GM19351 (cell line): ENCODE data around the gene OVOL1.
A peak's percentile ranks its signal among the peaks of the same experiment; 100 is the strongest.

Experiments
- ATAC-seq: cut with Tn5 transposase; IDR thresholded peaks from one replicate; pipeline ENCODE4 v1.9.1; 2021; ENCODE audit warnings: mild to moderate bottlenecking, moderate library complexity; ENCODE audit not compliant: unreplicated experiment

Gene OVOL1

DNA sequence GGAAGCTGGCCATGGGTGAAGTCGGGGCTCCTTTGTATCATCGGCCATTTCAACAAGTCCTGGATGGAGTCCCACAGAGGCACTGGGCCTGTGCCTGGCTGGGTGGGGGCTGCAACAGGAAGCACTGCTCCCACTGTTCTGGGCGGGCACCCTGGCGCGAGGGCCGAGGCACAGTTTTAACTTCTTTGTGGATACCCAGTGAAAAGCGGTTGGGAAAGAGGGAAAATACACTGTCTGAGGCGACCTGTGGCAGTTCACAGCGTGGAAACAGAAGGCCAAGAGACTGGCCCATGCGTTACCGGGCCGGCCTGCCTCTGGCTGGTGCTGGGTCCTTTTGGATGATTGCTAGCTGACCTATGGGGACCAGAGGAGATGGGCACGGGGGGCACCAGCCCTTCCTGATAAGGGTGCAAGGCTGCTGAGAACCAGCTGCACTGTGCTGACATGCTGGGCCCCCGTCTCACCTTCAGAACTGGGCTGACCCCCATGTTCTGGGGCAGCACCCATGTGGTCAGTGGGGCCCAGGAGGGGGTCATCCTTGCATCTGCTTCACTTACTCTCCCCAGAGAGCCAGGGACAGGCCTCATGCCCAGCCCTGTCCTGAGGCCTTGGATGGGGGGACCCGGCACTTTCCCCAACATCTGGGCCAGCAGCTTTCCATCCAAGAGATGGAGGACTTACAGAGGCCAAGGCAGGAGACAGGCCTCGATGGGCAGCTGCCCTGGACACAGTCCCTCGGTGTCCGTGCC is 4.2 kb downstream of the OVOL1 start:
- ATAC-seq, result no peak

DNA sequence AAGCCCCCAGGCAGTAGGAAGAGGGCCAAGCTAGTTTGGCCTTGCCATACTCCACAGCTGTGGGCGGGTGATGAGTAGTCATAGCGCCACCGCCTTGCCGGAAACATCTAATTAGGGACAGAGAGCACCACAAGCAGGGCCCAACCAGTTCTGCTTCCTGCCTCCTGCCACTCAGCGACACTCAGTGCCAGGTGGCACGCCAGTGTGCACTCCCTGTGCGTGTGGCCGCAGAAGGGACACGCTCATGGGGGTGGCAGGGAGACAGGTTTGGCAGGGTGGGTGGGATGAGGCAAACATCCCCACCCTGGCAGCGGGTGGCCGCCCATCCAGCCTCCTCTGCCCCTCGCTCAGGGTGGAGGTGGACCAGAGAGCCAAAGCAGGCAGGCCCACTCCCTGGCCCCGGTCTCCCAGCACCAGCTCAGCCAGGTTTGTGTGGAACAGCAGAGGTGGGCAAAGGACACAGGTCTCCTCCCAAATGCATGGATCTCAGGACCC is 4.9 kb downstream of the OVOL1 start:
- peak; percentile 79 for ATAC-seq

DNA sequence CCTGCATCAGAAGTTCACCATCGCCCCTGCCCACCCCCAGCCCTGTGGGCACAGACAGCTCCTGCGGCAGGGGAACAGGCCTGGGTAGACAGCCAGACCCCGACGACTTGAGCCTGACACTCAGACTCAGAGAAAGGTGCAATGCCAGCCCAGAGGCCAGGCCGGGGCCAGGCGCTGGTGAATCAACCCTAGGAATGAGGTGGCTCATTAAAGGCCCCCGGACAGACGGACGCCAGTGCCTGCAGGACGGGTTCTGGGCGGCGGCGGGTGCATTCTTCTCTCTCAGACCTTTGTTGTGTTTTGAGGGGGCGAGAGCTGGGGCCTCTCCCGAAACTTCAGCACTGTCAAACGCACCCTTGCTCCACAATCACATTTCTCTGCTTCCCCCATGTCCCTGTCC is 5.6 kb downstream of the OVOL1 start:
- no peak for ATAC-seq

DNA sequence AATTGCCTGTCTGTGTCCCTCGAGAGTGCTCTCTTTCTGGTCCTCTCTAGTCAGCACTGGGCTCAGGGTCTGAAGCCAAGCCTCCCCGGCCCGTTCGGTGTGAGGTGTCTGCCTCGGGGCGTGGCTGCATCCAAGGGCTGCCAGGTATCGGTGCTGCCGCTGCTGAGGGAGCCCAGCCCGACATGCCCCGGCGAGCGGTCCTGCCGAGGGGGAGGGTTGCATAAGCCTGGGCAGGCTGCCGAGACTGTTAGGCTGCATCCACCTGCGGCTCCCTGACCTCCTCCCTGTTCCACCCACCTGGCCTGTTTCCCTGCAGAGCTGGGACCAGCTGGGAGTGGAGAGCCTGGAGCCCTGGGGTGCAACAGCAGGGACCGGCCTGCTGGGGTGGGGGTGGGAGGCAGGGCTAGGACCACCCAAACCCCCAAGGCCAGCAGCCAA is 6.3 kb downstream of the OVOL1 start:
- no peak for ATAC-seq

DNA sequence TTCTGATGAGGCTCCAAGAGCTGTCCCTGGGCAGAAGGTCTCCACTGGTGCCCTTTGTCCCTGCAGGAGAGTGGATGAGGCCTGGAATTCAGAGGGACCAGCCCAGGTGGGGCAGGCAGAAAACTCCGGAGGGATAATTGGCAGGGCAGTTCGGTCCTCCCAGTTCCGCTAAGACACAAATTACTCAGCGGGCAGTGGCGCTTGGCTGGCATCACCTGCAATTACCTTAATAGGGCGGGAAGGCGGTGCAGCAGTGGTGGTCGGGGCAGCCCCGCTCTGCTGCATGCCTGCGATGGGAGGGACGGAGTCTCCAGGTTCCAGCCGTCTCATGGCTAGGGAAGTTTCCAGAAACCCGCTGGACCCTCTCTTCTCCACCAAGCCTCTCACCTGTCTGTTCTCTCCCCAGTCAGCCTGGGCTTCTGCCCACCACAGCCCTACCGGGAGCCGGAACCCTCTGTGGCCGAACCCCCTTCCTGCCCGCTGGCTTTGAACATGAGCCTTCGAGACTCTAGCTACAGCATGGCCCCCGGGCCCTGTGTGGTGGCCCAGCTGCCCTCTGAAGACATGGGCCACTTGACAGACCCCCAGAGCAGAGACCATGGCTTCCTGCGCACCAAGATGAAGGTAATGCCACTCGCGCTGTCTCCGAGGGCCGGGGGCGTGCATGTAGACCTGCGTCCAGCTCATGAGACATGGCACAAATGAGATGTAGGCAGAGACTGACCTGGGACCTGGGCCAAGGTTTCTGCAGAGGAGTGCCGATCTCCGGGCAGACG is 7.0 kb downstream of the OVOL1 start:
- ATAC-seq, result no peak

DNA sequence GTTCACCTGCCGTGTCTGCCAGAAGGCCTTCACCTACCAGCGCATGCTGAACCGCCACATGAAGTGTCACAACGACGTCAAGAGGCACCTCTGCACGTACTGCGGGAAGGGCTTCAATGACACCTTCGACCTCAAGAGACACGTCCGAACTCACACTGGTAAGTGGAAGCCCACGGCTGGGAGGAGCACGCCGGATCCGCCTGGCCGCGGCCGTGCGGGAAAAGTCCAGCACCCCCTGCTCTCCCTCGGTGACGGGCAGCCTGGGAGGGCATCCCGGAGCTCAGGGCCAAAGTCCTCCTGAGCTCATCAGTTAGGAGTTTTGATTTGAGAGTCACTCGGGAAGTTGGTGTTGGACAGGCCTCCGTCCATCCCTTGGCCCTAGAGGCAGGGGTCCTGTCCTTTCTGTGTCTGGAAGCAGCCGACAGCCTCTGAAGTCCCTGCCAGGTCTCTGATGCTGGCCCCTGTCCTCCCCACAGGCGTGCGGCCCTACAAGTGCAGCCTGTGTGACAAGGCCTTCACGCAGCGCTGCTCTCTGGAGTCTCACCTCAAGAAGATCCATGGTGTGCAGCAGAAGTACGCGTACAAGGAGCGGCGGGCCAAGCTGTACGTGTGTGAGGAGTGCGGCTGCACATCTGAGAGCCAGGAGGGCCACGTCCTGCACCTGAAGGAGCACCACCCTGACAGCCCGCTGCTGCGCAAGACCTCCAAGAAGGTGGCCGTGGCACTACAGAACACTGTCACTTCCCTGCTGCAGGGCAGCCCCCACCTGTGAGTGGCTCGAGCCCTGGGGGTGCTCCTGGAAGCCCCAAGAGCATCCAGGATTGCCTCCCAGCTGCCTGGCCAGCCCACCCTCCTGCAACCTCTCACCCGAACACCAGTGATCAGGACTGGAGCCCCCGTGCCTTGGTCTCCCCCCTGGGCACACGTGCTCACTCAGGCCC is 8.0 kb downstream of the OVOL1 start:
- no peak for ATAC-seq

DNA sequence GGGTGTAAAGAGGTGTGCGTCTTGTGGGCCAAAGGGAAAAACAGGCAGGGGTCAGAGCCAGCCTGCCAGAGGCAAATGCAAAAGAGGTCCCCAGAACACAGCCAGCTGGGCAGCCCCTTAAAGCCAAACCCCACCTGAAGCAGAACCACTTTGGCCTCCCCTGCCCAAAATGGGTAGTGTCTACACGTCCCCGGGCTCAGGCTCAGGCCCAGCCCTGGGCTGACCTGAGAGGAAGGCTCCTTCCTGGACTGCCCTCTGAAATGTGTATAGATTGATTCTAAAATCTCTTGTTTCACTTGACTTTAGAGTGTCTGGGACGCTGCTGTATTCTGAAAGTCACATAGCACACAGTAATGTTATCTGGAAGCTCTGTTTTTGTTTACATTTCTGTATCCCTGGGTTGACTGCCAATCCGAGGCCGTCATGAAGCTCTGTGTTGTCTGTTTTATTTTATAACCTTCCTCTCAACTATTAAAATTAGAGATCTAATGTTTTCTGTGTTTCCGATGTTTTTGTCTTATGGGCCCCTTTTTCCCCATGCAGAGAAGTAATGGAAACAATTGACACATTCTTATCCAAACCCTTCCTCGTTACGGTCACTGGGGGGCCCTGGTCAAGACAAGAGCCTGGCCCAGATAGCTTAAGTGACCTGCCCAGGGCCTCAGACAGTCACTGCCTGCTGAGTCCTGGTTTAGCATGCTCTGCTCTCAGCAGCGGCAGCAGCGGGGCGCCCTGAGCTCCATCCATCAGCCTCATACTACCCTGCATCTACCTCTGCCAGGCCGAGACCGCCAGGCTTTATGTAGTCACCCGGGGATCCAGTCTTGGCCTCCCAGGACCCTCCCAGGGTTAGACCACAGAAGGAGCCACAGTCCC is 10.1 kb downstream of the OVOL1 start:
- no peak for ATAC-seq

DNA sequence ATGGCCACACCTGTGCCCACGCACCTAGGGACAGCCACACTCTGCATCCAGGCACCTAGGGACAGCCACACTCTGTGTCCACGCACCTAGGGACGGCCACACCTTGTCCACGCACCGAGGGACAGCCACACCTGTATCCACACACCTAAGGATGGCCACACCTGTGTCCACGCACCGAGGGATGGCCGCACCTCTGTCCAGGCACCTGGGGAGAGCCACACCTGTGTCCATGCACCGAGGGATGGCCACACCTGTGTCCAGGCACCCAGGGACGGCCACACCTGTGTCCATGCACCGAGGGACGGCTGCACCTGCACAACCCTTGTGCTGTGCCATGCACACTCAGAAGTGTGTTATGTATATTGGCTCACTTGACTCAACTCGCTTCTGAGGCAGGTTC is 10.8 kb downstream of the OVOL1 start:
- no peak for ATAC-seq

DNA sequence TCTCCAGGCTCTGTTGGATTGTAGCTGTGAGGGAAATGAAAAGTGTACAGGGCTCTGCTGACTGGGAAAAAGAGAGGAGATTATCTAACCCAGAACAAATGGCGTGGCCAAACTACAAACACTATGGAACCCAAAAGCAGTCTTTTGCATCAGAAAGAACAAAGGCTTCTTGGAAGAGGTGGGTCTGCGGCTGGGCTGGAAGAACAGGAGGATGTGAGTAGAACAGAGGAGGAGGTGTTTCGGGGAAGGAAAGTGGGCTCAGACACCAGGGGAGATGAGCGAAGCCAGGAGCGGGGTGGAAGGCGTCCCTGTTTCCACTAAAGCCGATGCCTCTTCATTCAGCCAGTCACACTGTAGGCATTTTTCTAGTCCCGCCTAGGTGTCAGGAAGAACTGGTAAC is 12.0 kb downstream of the OVOL1 start:
- no peak for ATAC-seq

DNA sequence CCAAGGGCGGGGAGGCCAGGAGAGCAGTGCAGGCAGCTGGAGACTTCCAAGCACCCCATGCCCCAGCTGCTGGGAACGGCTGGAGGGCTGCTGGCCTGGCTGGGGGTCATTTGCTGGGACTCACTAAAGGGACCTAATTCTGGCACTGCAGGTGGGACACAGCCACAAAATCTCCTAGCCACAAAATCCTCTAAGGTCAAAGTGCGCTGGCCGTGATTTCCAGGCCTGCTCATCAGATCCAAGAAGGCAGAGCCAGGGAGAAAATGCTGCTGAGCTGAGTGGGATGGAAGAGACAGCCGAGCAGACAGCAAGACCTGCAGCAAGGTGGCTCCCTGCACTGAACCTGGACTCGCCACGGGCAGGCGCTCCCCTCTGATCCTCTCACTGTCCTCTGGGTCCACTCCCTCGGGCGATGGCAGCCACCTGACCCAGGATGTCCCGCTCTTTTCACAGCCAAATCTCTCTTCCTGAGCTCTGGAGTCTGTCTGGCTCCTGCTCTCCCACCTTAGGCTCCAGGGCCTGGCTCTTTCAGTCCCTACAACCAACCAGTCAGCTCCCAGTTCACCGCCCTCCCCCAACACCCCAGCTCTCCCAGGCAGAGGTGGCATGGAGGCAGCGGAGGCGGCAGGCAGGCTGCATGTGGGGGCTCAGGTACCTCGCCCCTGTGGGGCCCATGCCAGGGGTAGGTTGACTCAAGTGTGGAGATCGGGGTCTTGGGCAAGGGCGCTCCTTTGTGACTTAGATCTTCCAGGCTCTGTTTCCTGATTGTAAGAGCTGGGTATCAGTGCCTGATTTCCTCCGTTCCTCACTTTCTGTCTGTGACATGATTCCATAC is 14.5 kb downstream of the OVOL1 start:
- ATAC-seq, result no peak

DNA sequence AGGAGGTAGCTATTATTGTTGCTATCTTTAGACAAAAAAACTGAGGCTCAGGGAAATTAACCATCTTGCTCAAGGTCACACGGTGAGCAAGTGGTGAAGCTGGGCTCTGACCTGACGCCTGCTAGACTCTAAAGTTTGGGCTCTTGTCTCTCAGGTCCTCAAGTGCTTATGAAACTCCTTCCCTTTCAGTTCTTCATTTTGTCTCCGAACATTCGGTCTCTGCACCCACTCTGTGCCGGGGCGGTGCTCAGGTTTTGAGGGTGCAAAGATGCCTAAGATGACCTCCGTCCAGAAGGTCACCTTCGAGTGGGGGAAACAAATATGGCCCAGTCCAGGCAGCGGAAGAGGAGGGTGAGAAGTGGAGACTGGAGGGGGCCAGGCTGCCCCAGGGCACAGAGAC is 16.0 kb downstream of the OVOL1 start:
- peak; percentile 78 for ATAC-seq

DNA sequence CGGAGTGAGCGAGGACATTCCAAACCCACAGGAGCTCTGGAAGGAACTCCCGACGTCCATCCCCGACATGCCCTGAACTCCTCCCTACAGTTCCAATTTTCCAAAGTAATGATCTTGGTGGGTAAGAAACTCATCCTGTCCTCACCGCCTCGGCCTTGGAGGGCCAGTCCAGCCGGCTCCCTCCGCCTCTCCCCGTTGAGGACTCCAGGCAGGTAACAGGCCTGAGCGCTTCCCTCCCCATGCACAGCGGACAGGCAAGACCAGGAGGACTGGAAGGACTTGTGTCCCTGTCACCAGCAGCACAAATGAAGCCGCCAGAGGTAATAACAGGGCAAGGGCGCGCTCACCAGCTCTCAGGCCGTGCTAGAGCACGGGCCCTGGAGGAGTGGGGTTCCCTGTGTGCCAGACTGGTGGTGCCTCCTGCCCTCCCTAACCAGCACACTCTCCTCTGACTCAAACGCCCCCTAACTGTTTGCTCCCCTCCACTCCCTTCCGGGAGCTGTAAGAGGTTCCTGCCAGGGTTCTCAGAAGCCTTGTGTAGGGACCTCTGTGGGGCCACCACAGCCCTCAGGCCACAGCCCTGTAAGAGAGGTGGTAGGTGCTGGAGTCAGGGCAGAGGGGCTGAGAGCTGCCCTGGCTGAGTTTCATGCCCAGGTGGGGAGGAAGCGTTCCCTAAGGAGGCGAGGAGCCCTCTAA is 17.1 kb downstream of the OVOL1 start:
- ATAC-seq, result no peak

DNA sequence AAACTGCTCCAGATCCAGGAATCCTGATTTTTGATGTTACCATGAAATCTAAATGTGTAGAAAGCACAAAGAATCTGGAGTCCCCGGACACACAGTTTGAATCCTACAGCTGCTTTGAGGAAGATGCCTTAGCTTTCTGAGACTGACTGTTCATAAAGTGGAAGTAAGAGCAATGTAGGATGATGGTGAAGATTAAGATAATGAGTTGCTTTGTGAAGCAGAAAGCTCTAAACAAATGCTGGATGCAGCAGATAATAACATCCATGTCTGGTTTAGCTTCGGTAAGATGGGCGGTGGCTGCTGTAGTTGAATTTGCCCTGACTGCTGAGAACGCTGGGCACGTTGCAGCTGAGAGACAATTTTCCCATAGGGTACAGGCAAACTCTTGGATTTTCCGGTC is 20.1 kb downstream of the OVOL1 start:
- no peak for ATAC-seq

DNA sequence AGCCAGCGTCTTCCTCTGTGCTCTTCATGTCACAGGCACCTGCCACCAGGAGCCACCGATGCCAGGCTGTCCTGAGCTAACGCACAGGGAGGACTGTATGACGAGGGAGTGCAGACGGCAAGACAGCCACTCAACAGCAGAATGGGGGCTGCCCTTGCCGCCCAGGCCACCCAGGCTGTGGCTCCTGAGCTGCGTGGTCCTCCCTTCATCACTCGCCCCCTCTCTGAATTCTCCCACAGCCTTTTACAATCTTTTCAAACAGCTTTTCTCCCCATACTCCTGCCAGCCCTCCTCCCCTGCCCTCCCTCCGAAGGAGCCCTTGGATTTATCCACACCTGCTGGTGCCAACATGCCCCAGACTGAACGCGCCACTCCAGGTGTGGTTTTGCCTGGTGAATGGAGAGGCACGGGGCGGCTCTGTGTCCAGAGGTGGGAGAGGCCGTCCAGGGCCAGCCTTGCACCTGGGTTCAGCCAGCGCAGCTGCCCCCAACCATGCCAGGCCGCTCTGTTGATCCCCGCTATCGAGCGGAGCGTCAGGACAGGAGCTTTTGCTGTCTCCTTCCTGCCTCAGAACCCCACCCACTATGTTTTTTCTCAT is 22.0 kb downstream of the OVOL1 start:
- no peak for ATAC-seq

DNA sequence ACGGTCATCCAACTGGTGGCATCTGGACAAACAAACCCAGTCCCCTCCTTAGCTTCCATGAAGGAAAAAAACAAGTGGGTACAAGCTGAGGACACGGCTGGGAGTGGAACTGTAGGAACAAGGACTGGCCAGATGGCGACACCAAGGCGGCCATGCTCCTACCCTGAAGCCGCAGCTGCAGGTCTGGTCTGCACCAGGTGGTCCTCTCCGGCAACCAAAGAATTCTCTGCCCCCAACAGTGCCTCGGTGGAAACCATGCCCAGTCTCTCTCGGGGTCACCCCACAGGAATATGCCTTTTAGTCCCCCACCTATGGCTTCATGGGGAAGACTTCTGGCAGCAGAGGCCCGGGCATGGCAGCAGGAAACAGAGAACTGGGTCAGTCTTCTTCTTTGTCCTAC is 22.6 kb downstream of the OVOL1 start:
- no peak for ATAC-seq

DNA sequence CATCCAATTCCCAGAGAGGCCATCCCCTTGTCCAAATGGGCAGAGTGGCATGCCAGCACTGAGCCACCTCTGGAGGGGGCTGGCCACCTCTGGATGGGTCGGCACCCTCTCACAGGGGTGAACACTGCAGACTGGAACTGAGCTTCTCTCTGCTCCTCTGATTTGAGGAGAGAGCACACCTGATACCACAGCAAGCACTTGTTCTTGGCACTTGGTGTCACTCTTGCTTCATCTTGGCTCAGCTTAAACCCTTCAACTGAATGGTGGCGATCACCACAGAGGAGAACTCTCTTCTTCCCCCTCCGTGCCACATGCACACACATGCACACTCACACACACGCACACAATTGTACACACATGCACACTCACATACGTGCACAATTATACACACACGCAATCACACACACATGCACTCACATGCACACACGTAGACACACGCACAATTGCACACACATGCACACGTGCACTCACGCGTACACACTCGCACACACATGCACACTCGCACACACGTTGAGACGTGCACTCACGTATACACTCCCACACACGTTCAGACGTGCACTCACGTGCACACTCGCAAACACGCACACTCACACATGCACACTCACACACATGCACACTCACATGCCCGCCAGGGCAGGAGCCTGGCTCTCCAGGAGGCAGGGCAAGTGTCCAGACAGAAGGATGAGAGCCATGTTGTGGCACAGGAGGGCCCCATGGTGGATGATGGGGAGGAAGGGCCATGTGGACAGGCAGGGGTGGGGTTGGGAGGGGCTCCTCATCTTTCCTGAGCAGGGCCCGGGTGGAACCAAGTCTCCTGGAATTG is 23.4 kb downstream of the OVOL1 start:
- ATAC-seq, result no peak

DNA sequence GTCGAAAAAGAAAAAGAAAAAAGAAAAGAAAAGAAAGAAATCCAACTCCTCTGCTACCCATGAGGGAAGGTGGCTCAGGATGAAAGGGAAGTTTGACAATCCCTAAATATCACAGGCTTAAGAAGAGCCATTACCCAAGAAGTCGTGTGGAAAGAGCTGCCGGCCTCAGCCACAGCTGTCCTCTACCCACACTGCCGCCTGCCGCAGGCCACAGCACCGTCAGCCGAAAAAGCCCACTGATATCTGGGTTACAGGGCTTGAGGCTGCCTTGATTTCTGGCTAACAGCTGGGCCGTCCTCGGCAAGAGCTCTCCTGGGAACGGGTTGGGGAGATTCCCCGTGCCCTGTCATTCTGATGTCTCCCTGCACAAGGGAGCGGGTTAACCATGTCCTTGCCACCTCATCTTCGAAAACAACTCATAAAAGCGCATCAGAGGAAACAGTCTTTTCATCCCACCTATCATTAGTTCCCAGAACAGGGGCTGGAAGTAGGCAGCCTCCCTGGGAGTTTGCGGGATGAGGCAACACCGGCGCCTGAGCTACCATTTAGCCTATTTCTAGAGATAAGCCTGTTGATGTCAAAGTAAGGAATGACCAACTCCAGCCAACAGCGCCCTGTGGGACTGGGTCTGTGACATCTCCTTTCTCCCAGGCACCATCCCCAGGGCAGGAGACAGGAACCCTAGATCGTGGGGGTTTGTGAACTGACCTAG is 25.1 kb downstream of the OVOL1 start:
- no peak for ATAC-seq
